NB4 (cell line): ENCODE measurements around the gene TAOK1.

Source experiments
- CTCF ChIP-seq: IDR thresholded peaks from one replicate; pipeline ENCODE4 v1.5.1; 2012; ENCODE audit warnings: low read depth, low read length
- MAX ChIP-seq: IDR thresholded peaks from 2 replicates; pipeline ENCODE4 v1.6.1; 2011; ENCODE audit warnings: low read depth, low read length
- MYC ChIP-seq: IDR thresholded peaks from 2 replicates; pipeline ENCODE4 v1.6.1; 2011; ENCODE audit warnings: low read depth, low read length
- POLR2A ChIP-seq: IDR thresholded peaks from 2 replicates; pipeline ENCODE4 v1.6.1; 2011; ENCODE audit warnings: mild to moderate bottlenecking; ENCODE audit not compliant: insufficient read length; ENCODE audit errors: extremely low read depth

GRCh38 chr17:29451121-29451742, 61.1 kb downstream of the TAOK1 start:
- TF ChIP-seq CTCF (no peak), POLR2A (no peak), MAX (no peak), MYC (no peak)
